ENCODE results near the gene DAPK1.

DAPK1 gene

GRCh38 chr9:87701931-87702421, 204.3 kb downstream of the DAPK1 start:
- no peak for TF ChIP-seq CTCF (IDR thresholded peaks at IDR 0.05; ENCODE audit: low read depth, low read length, missing control alignments)
- H3K4me3 ChIP-seq (replicated peaks; ENCODE audit: low read depth, low read length): no peak overlapping the region
- no peak for DNase-seq (ENCODE audit: extremely low read depth, low read depth)

GRCh38 chr9:87702921-87703320, 205.3 kb downstream of the DAPK1 start:
- no peak for TF ChIP-seq CTCF (IDR thresholded peaks at IDR 0.05; ENCODE audit: low read depth, low read length, missing control alignments)
- no peak overlapping the region for H3K4me3 ChIP-seq (replicated peaks; ENCODE audit: low read depth, low read length)
- DNase-seq (ENCODE audit: extremely low read depth, low read depth): no peak

GRCh38 chr9:87703636-87704276, 206.1 kb downstream of the DAPK1 start:
- no peak for DNase-seq (ENCODE audit: extremely low read depth, low read depth)
- TF ChIP-seq CTCF (IDR thresholded peaks at IDR 0.05; ENCODE audit: low read depth, low read length, missing control alignments): no peak
- no peak overlapping the region for H3K4me3 ChIP-seq (replicated peaks; ENCODE audit: low read depth, low read length)

GRCh38 chr9:87704342-87704741, 206.7 kb downstream of the DAPK1 start:
- no peak overlapping the region for H3K4me3 ChIP-seq (replicated peaks; ENCODE audit: low read depth, low read length)
- no peak for TF ChIP-seq CTCF (IDR thresholded peaks at IDR 0.05; ENCODE audit: low read depth, low read length, missing control alignments)
- no peak for DNase-seq (ENCODE audit: extremely low read depth, low read depth)

- DNase-seq (ENCODE audit: extremely low read depth, low read depth): no peak
- no peak overlapping the region for H3K4me3 ChIP-seq (replicated peaks; ENCODE audit: low read depth, low read length)
- no peak for TF ChIP-seq CTCF (IDR thresholded peaks at IDR 0.05; ENCODE audit: low read depth, low read length, missing control alignments)
Measured at GRCh38 chr9:87706066-87706739, 208.5 kb downstream of the DAPK1 start.

- H3K4me3 ChIP-seq (replicated peaks; ENCODE audit: low read depth, low read length): no peak overlapping the region
- no peak for TF ChIP-seq CTCF (IDR thresholded peaks at IDR 0.05; ENCODE audit: low read depth, low read length, missing control alignments)
- DNase-seq (ENCODE audit: extremely low read depth, low read depth): no peak
Measured at GRCh38 chr9:87707805-87708506, 210.3 kb downstream of the DAPK1 start.

Data from HFF-Myc (cell line).